H9 (cell line): ENCODE data around the gene KCNJ10. TPM values are rescaled to one million over a fixed set of nuclear protein-coding genes. Genes with fewer than 3 reads are reported as not detected.

Experiments used
- DNase-seq: peaks from one replicate; pipeline ENCODE4 v3.0.0-alpha.2; 2017
- H2AFZ ChIP-seq: one replicate; pipeline ENCODE4 v1.6.1; 2013; ENCODE audit warnings: mild to moderate bottlenecking, low read length, control low read depth, moderate library complexity
- H2AK5ac ChIP-seq: 2 replicates; pipeline ENCODE4 v1.6.1; 2013; ENCODE audit warnings: low read length, control low read depth, mixed read lengths; ENCODE audit not compliant: insufficient read length
- H2BK120ac ChIP-seq: one replicate; pipeline ENCODE4 v1.6.1; 2013; ENCODE audit warnings: low read depth, mild to moderate bottlenecking, low read length, control low read depth, inconsistent platforms; ENCODE audit not compliant: poor library complexity, severe bottlenecking
- H2BK12ac ChIP-seq: 2 replicates; pipeline ENCODE4 v1.6.1; 2013; ENCODE audit warnings: low read length, control low read depth, mixed read lengths, low read depth; ENCODE audit not compliant: insufficient read length
- H2BK15ac ChIP-seq: 2 replicates; pipeline ENCODE4 v1.6.1; 2013; ENCODE audit warnings: low read depth, low read length, control low read depth
- H2BK20ac ChIP-seq: one replicate; pipeline ENCODE4 v1.6.1; 2013; ENCODE audit warnings: low read depth, mild to moderate bottlenecking, low read length, control low read depth, inconsistent platforms; ENCODE audit not compliant: poor library complexity, severe bottlenecking
- H2BK5ac ChIP-seq: 2 replicates; pipeline ENCODE4 v1.6.1; 2013; ENCODE audit warnings: low read length, control low read depth, mixed read lengths; ENCODE audit not compliant: insufficient read length
- H3K14ac ChIP-seq: 2 replicates; pipeline ENCODE4 v1.6.1; 2013; ENCODE audit warnings: low read length, control low read depth; ENCODE audit not compliant: insufficient read depth
- H3K18ac ChIP-seq: 2 replicates; pipeline ENCODE4 v1.6.1; 2013; ENCODE audit warnings: low read depth, mild to moderate bottlenecking, mixed read lengths, low read length, control low read depth; ENCODE audit not compliant: insufficient read length
- H3K23ac ChIP-seq: 2 replicates; pipeline ENCODE4 v1.6.1; 2013; ENCODE audit warnings: low read length, control low read depth, mixed read lengths, low read depth; ENCODE audit not compliant: insufficient read length
- H3K23me2 ChIP-seq: 2 replicates; pipeline ENCODE4 v1.6.1; 2013; ENCODE audit warnings: low read depth, mild to moderate bottlenecking, mixed read lengths, low read length, control low read depth; ENCODE audit not compliant: insufficient read length, poor library complexity, severe bottlenecking
- H3K27ac ChIP-seq: 2 replicates; pipeline ENCODE4 v1.5.1; 2013; ENCODE audit warnings: low read length, control low read depth, mixed read lengths, low read depth; ENCODE audit not compliant: insufficient read length
- H3K27me3 ChIP-seq: 2 replicates; pipeline ENCODE4 v1.6.1; 2013; ENCODE audit warnings: low read length, control low read depth, inconsistent platforms; ENCODE audit not compliant: insufficient read depth
- H3K4ac ChIP-seq: 2 replicates; pipeline ENCODE4 v1.6.1; 2013; ENCODE audit warnings: low read depth, mild to moderate bottlenecking, control low read depth, inconsistent platforms, low read length, moderate library complexity
- H3K4me1 ChIP-seq: 2 replicates; pipeline ENCODE4 v1.6.1; 2013; ENCODE audit warnings: low read length, control low read depth, inconsistent platforms; ENCODE audit not compliant: insufficient read depth
- H3K4me2 ChIP-seq: 2 replicates; pipeline ENCODE4 v1.6.1; 2013; ENCODE audit warnings: low read length, control low read depth, mixed read lengths; ENCODE audit not compliant: insufficient read length, insufficient read depth
- H3K56ac ChIP-seq: 2 replicates; pipeline ENCODE4 v1.6.1; 2013; ENCODE audit warnings: low read depth, mild to moderate bottlenecking, mixed read lengths, low read length, control low read depth; ENCODE audit not compliant: insufficient read length
- H3K79me1 ChIP-seq: 2 replicates; pipeline ENCODE4 v1.6.1; 2013; ENCODE audit warnings: low read depth, mild to moderate bottlenecking, moderate library complexity, low read length, control low read depth, inconsistent platforms; ENCODE audit not compliant: insufficient read depth, poor library complexity, severe bottlenecking
- H3K79me2 ChIP-seq: 2 replicates; pipeline ENCODE4 v1.6.1; 2013; ENCODE audit warnings: low read length, control low read depth, inconsistent platforms; ENCODE audit not compliant: insufficient read depth
- H3K9ac ChIP-seq: 2 replicates; pipeline ENCODE4 v1.6.1; 2013; ENCODE audit warnings: low read length, control low read depth, mixed read lengths; ENCODE audit not compliant: insufficient read length; ENCODE audit errors: extremely low read depth
- H3K9me3 ChIP-seq: one replicate; pipeline ENCODE4 v1.6.1; 2013; ENCODE audit warnings: low read depth, low read length, inconsistent platforms; ENCODE audit not compliant: control insufficient read depth
- H3T11ph ChIP-seq: one replicate; pipeline ENCODE4 v1.6.1; 2013; ENCODE audit warnings: mild to moderate bottlenecking, low read length, control low read depth, inconsistent platforms
- H4K20me1 ChIP-seq: one replicate; pipeline ENCODE4 v1.6.1; 2013; ENCODE audit not compliant: control insufficient read depth, insufficient read length, insufficient read depth
- H4K5ac ChIP-seq: 2 replicates; pipeline ENCODE4 v1.6.1; 2013; ENCODE audit warnings: low read depth, mild to moderate bottlenecking, mixed read lengths, low read length, control low read depth; ENCODE audit not compliant: insufficient read length
- H4K8ac ChIP-seq: replicated peaks from 2 replicates; pipeline ENCODE4 v1.6.1; 2013; ENCODE audit warnings: low read length, control low read depth, mixed read lengths, low read depth; ENCODE audit not compliant: insufficient read length
- H4K91ac ChIP-seq: 2 replicates; pipeline ENCODE4 v1.6.1; 2013; ENCODE audit warnings: low read depth, mild to moderate bottlenecking, moderate library complexity, mixed read lengths, low read length, control low read depth; ENCODE audit not compliant: insufficient read length
- H3K27ac Mint-ChIP-seq, 3 experiments: 2 replicates in 2 of 3; 3 replicates in 1 of 3; pipeline ENCODE4 v1.8.0; 2020 to 2021; ENCODE audit warnings: mixed read lengths in 3 of 3, mild to moderate bottlenecking in 1 of 3, moderate library complexity in 1 of 3
- H3K27me3 Mint-ChIP-seq: 2 replicates; pipeline ENCODE4 v1.8.0; 2021; ENCODE audit warnings: low read depth, mild to moderate bottlenecking, moderate library complexity, mixed read lengths
- H3K36me3 Mint-ChIP-seq, 3 experiments: 2 replicates in 2 of 3; 3 replicates in 1 of 3; pipeline ENCODE4 v1.8.0; 2020 to 2021; ENCODE audit warnings: low read depth in 3 of 3, mixed read lengths in 3 of 3; ENCODE audit not compliant: insufficient read depth in 1 of 3
- H3K4me1 Mint-ChIP-seq, 2 experiments: 2 replicates each; pipeline ENCODE4 v1.8.0; 2020; ENCODE audit warnings: mixed read lengths in 2 of 2
- H3K4me3 Mint-ChIP-seq, 2 experiments: 2 replicates in 1 of 2; 3 replicates in 1 of 2; pipeline ENCODE4 v1.8.0; 2020 to 2021; ENCODE audit warnings: mild to moderate bottlenecking in 2 of 2, mixed read lengths in 2 of 2, moderate library complexity in 1 of 2
- H3K9me3 Mint-ChIP-seq, 2 experiments: 2 replicates in 1 of 2; 3 replicates in 1 of 2; pipeline ENCODE4 v1.8.0; 2020; ENCODE audit warnings: mild to moderate bottlenecking in 2 of 2, mixed read lengths in 2 of 2, moderate library complexity in 1 of 2
- WGBS: extraction: QIAGEN DNeasy Blood & Tissue Kit; methylation state at CpG from one replicate; pipeline ENCODE4 v1.1.7; 2013; ENCODE audit warnings: missing lambda C conversion rate, low lambda C conversion rate, mixed read lengths; ENCODE audit not compliant: insufficient read length; ENCODE audit errors: extremely low coverage; 5-methylcytosine and 5-hydroxymethylcytosine counted together
- total RNA-seq: library from RNA; stranded (reverse); gene quantifications from 2 replicates; pipeline ENCODE4 v1.2.1, GENCODE V29; 2021
- TF ChIP-seq, protein P1 (sequence below): fragments of 200-600 bp; sonication (generic); conservative IDR thresholded peaks from 3 replicates; pipeline ENCODE4 v1.8.0; 2021; ENCODE audit warnings: antibody characterized with exemption, mild to moderate bottlenecking

KCNJ10 gene
- total RNA-seq, 1 experiment from 2014 or later, result 0.44 TPM

DNA sequence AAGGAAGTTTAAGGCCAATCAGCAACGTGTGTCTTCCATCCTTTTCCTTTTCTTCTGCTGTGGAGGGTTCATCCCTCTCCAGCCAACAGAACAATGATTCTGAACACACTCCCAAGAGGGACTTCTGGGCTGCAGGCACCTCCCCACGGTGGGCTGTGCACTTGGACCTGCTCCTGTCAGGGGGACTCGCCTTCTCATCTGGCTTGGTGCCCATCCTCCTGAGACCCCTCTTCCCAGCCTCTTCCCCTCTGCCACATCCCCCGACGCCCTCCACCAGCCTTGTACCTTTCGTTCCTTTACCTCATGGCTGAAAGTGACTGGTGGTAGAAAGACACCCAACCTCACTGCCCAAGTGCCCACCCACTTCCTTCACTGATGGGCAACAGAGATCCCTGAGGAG, 89.9 kb downstream of the KCNJ10 start:
- no peaks in the 10 kb centered on the region for H3K9me3 Mint-ChIP-seq
- no peaks in the 10 kb centered on the region for H3K36me3 Mint-ChIP-seq
- H2BK20ac ChIP-seq, result no peak overlapping the region
- no peaks in the 10 kb centered on the region for H4K20me1 ChIP-seq
- H2BK12ac ChIP-seq, result no peak overlapping the region
- no peaks in the 10 kb centered on the region for H3K79me2 ChIP-seq
- DNase-seq, result no peak
- no peak overlapping the region for H2BK5ac ChIP-seq
- no peak overlapping the region for H3K23ac ChIP-seq
- TF ChIP-seq, protein P1, sequence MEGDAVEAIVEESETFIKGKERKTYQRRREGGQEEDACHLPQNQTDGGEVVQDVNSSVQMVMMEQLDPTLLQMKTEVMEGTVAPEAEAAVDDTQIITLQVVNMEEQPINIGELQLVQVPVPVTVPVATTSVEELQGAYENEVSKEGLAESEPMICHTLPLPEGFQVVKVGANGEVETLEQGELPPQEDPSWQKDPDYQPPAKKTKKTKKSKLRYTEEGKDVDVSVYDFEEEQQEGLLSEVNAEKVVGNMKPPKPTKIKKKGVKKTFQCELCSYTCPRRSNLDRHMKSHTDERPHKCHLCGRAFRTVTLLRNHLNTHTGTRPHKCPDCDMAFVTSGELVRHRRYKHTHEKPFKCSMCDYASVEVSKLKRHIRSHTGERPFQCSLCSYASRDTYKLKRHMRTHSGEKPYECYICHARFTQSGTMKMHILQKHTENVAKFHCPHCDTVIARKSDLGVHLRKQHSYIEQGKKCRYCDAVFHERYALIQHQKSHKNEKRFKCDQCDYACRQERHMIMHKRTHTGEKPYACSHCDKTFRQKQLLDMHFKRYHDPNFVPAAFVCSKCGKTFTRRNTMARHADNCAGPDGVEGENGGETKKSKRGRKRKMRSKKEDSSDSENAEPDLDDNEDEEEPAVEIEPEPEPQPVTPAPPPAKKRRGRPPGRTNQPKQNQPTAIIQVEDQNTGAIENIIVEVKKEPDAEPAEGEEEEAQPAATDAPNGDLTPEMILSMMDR, result no peak
- H3K27ac Mint-ChIP-seq, result no peak overlapping the region
- no peak overlapping the region for H2BK15ac ChIP-seq
- H3K4me1 Mint-ChIP-seq, result peaks cover 0 to 3% of the 10 kb centered on the region in 2 experiments; a peak in 2 of 4 replicates
- no peaks in the 10 kb centered on the region for H3K79me1 ChIP-seq
- no peak overlapping the region for H3K4me3 Mint-ChIP-seq
- WGBS, result no CpG with 5 or more reads among the region's 6 CpGs
- H3K9me3 ChIP-seq, result no peaks in the 10 kb centered on the region
- H2AFZ ChIP-seq, result no peak overlapping the region
- no peaks in the 10 kb centered on the region for H3K23me2 ChIP-seq
- H2BK120ac ChIP-seq, result no peak overlapping the region
- no peak overlapping the region for H3K27ac ChIP-seq
- H3K4ac ChIP-seq, result no peak overlapping the region
- H4K91ac ChIP-seq, result no peak overlapping the region
- peaks cover 29% of the 10 kb centered on the region for H3K27me3 Mint-ChIP-seq
- no peak overlapping the region for H3K4me2 ChIP-seq
- H2AK5ac ChIP-seq, result no peak overlapping the region
- no peak overlapping the region for H4K5ac ChIP-seq
- no peaks in the 10 kb centered on the region for H3K4me1 ChIP-seq
- H3K14ac ChIP-seq, result no peak overlapping the region
- no peak overlapping the region for H3K9ac ChIP-seq
- H3K56ac ChIP-seq, result no peak overlapping the region
- H3K18ac ChIP-seq, result no peak overlapping the region
- no peak overlapping the region for H3T11ph ChIP-seq
- H4K8ac ChIP-seq, result no peak overlapping the region
- H3K27me3 ChIP-seq, result no peaks in the 10 kb centered on the region
